IMR-90 (cell line): ENCODE results near the gene CYP21A2. TPM values are rescaled to one million over a fixed set of nuclear protein-coding genes. Genes with fewer than 3 reads are reported as not detected.

Experiments
- ATAC-seq: fragments of 200-7000 bp; cut with Tn5 transposase; 2 replicates; pipeline ENCODE4 v1.9.1; 2020; ENCODE audit warnings: low read depth, mild to moderate bottlenecking, moderate library complexity
- BruUV-seq: library from RNA; stranded (reverse); fragments of 400-500 nt; replicated peaks from 2 replicates; lab custom pipeline; 2021; lab: Mats Ljungman, UMichigan
- CTCF ChIA-PET: fragments of 300-600 bp; formaldehyde crosslinking; extraction: SDS; loops from one replicate; lab custom pipeline; 2021; ENCODE audit warnings: antibody characterized with exemption; lab: Yijun Ruan, JAX
- POLR2A ChIA-PET: fragments of 300-600 bp; sonication (Branson Sonifier 250); formaldehyde crosslinking; loops from one replicate; lab custom pipeline; 2022; ENCODE audit warnings: antibody characterized with exemption; ENCODE audit not compliant: unreplicated experiment; lab: Charles Lee
- DNase-seq: peaks from one replicate; pipeline ENCODE4 v3.0.0; 2013
- H2AFZ ChIP-seq: replicated peaks from 2 replicates; pipeline ENCODE3; 2013; ENCODE audit warnings: low read length, mild to moderate bottlenecking; ENCODE audit not compliant: poor library complexity
- H2AK5ac ChIP-seq: 2 replicates; pipeline ENCODE4 v1.6.1; 2013; ENCODE audit warnings: low read depth, low read length, inconsistent platforms
- H2AK9ac ChIP-seq: replicated peaks from 2 replicates; pipeline ENCODE3; 2013; ENCODE audit warnings: mild to moderate bottlenecking, low read depth, low read length, moderate library complexity; ENCODE audit not compliant: poor library complexity
- H2BK120ac ChIP-seq: 2 replicates; pipeline ENCODE4 v1.6.1; 2013; ENCODE audit warnings: low read depth, low read length, inconsistent platforms
- H2BK15ac ChIP-seq: 3 replicates; pipeline ENCODE4 v1.6.1; 2013; ENCODE audit warnings: low read depth, low read length, inconsistent platforms
- H2BK20ac ChIP-seq: 2 replicates; pipeline ENCODE4 v1.6.1; 2013; ENCODE audit warnings: low read depth, mild to moderate bottlenecking, inconsistent platforms, low read length, moderate library complexity
- H2BK5ac ChIP-seq: 2 replicates; pipeline ENCODE4 v1.6.1; 2013; ENCODE audit warnings: mild to moderate bottlenecking, low read depth, low read length, inconsistent platforms; ENCODE audit not compliant: poor library complexity, severe bottlenecking
- H3K14ac ChIP-seq: replicated peaks from 2 replicates; pipeline ENCODE4 v1.6.1; 2013; ENCODE audit warnings: low read depth, low read length, inconsistent platforms
- H3K18ac ChIP-seq: 2 replicates; pipeline ENCODE4 v1.6.1; 2013; ENCODE audit warnings: low read depth, low read length, control low read depth
- H3K23ac ChIP-seq: 2 replicates; pipeline ENCODE4 v1.6.1; 2013; ENCODE audit warnings: low read depth, low read length, inconsistent platforms
- H3K27ac ChIP-seq: 2 replicates; pipeline ENCODE4 v1.5.1; 2013; ENCODE audit warnings: mild to moderate bottlenecking, control low read depth, low read length; ENCODE audit not compliant: insufficient read depth
- H3K27me3 ChIP-seq: 2 replicates; pipeline ENCODE4 v1.6.1; 2013; ENCODE audit warnings: low read length; ENCODE audit not compliant: control insufficient read depth, insufficient read depth
- H3K36me3 ChIP-seq: 2 replicates; pipeline ENCODE4 v1.6.1; 2013; ENCODE audit warnings: low read length, mixed read lengths; ENCODE audit not compliant: control insufficient read depth, insufficient read depth
- H3K4ac ChIP-seq: 2 replicates; pipeline ENCODE4 v1.6.1; 2013; ENCODE audit warnings: low read depth, low read length, inconsistent platforms
- H3K4me1 ChIP-seq: 2 replicates; pipeline ENCODE4 v1.6.1; 2013; ENCODE audit warnings: low read length, mixed read lengths; ENCODE audit not compliant: control insufficient read depth, insufficient read depth
- H3K4me2 ChIP-seq: 2 replicates; pipeline ENCODE4 v1.6.1; 2013; ENCODE audit warnings: low read depth, mild to moderate bottlenecking, control low read depth, low read length, moderate library complexity
- H3K4me3 ChIP-seq: 2 replicates; pipeline ENCODE4 v1.5.1; 2013; ENCODE audit warnings: low read depth, mild to moderate bottlenecking, control low read depth, low read length, moderate library complexity; ENCODE audit not compliant: insufficient read depth
- H3K56ac ChIP-seq: 2 replicates; pipeline ENCODE4 v1.6.1; 2013; ENCODE audit warnings: low read length, inconsistent platforms; ENCODE audit not compliant: insufficient read depth; ENCODE audit errors: extremely low read depth
- H3K79me1 ChIP-seq, 2 experiments: 2 replicates each; pipeline ENCODE4 v1.6.1; 2013; ENCODE audit warnings: low read length in 2 of 2, inconsistent platforms in 1 of 2, low read depth in 1 of 2
- H3K9ac ChIP-seq: 2 replicates; pipeline ENCODE4 v1.6.1; 2013; ENCODE audit warnings: low read depth, low read length, control low read depth
- H3K9me1 ChIP-seq: 2 replicates; pipeline ENCODE4 v1.6.1; 2013; ENCODE audit warnings: low read length, inconsistent platforms; ENCODE audit not compliant: insufficient read depth
- H3K9me3 ChIP-seq: 2 replicates; pipeline ENCODE4 v1.6.1; 2013; ENCODE audit warnings: low read length; ENCODE audit not compliant: control insufficient read depth, insufficient read depth
- H4K20me1 ChIP-seq: 2 replicates; pipeline ENCODE4 v1.6.1; 2013; ENCODE audit warnings: low read length, inconsistent platforms; ENCODE audit not compliant: insufficient read depth
- H4K5ac ChIP-seq: 2 replicates; pipeline ENCODE4 v1.6.1; 2013; ENCODE audit warnings: mild to moderate bottlenecking, low read depth, low read length, control low read depth
- H4K8ac ChIP-seq, 2 experiments: 2 replicates each; pipeline ENCODE4 v1.6.1; 2013; ENCODE audit warnings: low read depth in 2 of 2, low read length in 2 of 2, control low read depth in 1 of 2, inconsistent platforms in 1 of 2
- H4K91ac ChIP-seq: 2 replicates; pipeline ENCODE4 v1.6.1; 2013; ENCODE audit warnings: low read depth, low read length, inconsistent platforms; ENCODE audit not compliant: insufficient read depth
- BHLHE40 ChIP-seq: fragments of 150-350 bp; IDR thresholded peaks from 2 replicates; pipeline ENCODE4 v1.6.1; 2016; ENCODE audit warnings: mild to moderate bottlenecking, low read depth, low read length
- CEBPB ChIP-seq: IDR thresholded peaks from 2 replicates; pipeline ENCODE4 v1.6.1; 2012; ENCODE audit warnings: low read depth, low read length, improper control_type of control experiment
- CHD1 ChIP-seq: IDR thresholded peaks from 2 replicates; pipeline ENCODE4 v1.6.1; 2012; ENCODE audit warnings: low read depth, low read length, improper control_type of control experiment
- CTCF ChIP-seq: conservative IDR thresholded peaks from 2 replicates; pipeline ENCODE4 v1.5.1; 2012; ENCODE audit warnings: mild to moderate bottlenecking, low read depth, low read length, improper control_type of control experiment
- ELK1 ChIP-seq: fragments of 150-350 bp; IDR thresholded peaks from 2 replicates; pipeline ENCODE4 v1.6.1; 2016; ENCODE audit warnings: low read depth, mild to moderate bottlenecking, low read length, moderate library complexity, borderline replicate concordance
- FOS ChIP-seq: fragments of 150-350 bp; IDR thresholded peaks from 2 replicates; pipeline ENCODE4 v1.6.1; 2016; ENCODE audit warnings: low read depth, low read length
- MAFK ChIP-seq: IDR thresholded peaks from 2 replicates; pipeline ENCODE4 v1.6.1; 2012; ENCODE audit warnings: low read depth, low read length, improper control_type of control experiment
- MAZ ChIP-seq: IDR thresholded peaks from 2 replicates; pipeline ENCODE4 v1.6.1; 2012; ENCODE audit warnings: low read depth, mild to moderate bottlenecking, low read length, improper control_type of control experiment, moderate library complexity, borderline replicate concordance
- MXI1 ChIP-seq: IDR thresholded peaks from 2 replicates; pipeline ENCODE4 v1.6.1; 2012; ENCODE audit warnings: low read depth, mild to moderate bottlenecking, low read length, moderate library complexity, borderline replicate concordance
- NFE2L2 ChIP-seq: fragments of 150-350 bp; IDR thresholded peaks from 2 replicates; pipeline ENCODE4 v1.6.1; 2016; ENCODE audit warnings: low read depth, mild to moderate bottlenecking, low read length
- POLR2A ChIP-seq: IDR thresholded peaks from 2 replicates; pipeline ENCODE4 v1.6.1; 2012; ENCODE audit warnings: mild to moderate bottlenecking, low read depth, low read length
- RAD21 ChIP-seq: IDR thresholded peaks from 2 replicates; pipeline ENCODE4 v1.6.1; 2012; ENCODE audit warnings: low read length, improper control_type of control experiment
- RCOR1 ChIP-seq: IDR thresholded peaks from 2 replicates; pipeline ENCODE4 v1.6.1; 2012; ENCODE audit warnings: mild to moderate bottlenecking, low read length, improper control_type of control experiment; ENCODE audit not compliant: insufficient replicate concordance
- RFX5 ChIP-seq: IDR thresholded peaks from 2 replicates; pipeline ENCODE4 v1.8.0; 2012; ENCODE audit warnings: low read depth, mild to moderate bottlenecking, low read length, moderate library complexity
- SMC3 ChIP-seq: fragments of 150-350 bp; IDR thresholded peaks from 2 replicates; pipeline ENCODE4 v1.6.1; 2016; ENCODE audit warnings: low read depth, mild to moderate bottlenecking, antibody characterized with exemption, low read length, moderate library complexity
- USF2 ChIP-seq: fragments of 150-350 bp; IDR thresholded peaks from 2 replicates; pipeline ENCODE4 v1.6.1; 2017; ENCODE audit warnings: mild to moderate bottlenecking, antibody characterized with exemption, low read length, low read depth
- WGBS, 2 experiments: methylation state at CpG; one replicate each; pipeline versions ENCODE4 v1.1.5 to v1.1.7; 2013; ENCODE audit warnings: missing lambda C conversion rate in 2 of 2; ENCODE audit not compliant: insufficient read length in 1 of 2; ENCODE audit errors: extremely low coverage in 2 of 2; 5-methylcytosine and 5-hydroxymethylcytosine counted together
- dilution Hi-C: fragments of 300-500 bp; cut with HindIII; formaldehyde crosslinking; loops from one replicate; pipeline ENCODE4 v1.14.3; 2018; ENCODE audit warnings: low sequenced_read_pairs; ENCODE audit not compliant: unreplicated experiment
- in situ Hi-C: fragments of 300-500 bp; cut with MboI; formaldehyde crosslinking; loops from 3 replicates; pipeline ENCODE4 v1.14.3; 2019; ENCODE audit warnings: low sequenced_read_pairs, inconsistent platforms, mixed read lengths
- intact Hi-C: fragments of 100-400 bp; cut with micrococcal nuclease; formaldehyde crosslinking; loops from 2 replicates; pipeline ENCODE4 v1.10.0; 2022
- polyA plus RNA-seq, 3 experiments: library from polyadenylated mRNA; depleted of rRNA; stranded (reverse); fragments of >200 nt; gene quantifications; 2 replicates each; pipeline ENCODE4 v1.2.3, GENCODE V29; 2012; ENCODE audit warnings: low replicate concordance in 1 of 3
- total RNA-seq: library from RNA; depleted of rRNA; stranded (reverse); fragments of >200 nt; gene quantifications from 2 replicates; pipeline ENCODE4 v1.2.3, GENCODE V29; 2012

CYP21A2 gene
- total and polyA plus RNA-seq, 2 of the 4 experiments (the other 2 are of a cell fraction) = 0.03 TPM; not detected in 1

- H3K9me3 ChIP-seq = no peaks in the 10 kb centered on the region
- POLR2A ChIA-PET = no interaction called here
- TF ChIP-seq RCOR1 (no peak), CHD1 (no peak), FOS (no peak), POLR2A (no peak), CTCF (no peak), MXI1 (no peak), NFE2L2 (no peak), RFX5 (no peak), USF2 (no peak), ELK1 (no peak), MAZ (no peak), MAFK (no peak), CEBPB (no peak), BHLHE40 (no peak), RAD21 (no peak), SMC3 (no peak)
- no peak overlapping the region for H4K91ac ChIP-seq
- no peaks in the 10 kb centered on the region for H3K36me3 ChIP-seq
- no peak overlapping the region for H2BK20ac ChIP-seq
- H4K20me1 ChIP-seq = 0 out of 2 replicates have a peak, but pooled peaks cover 2% of the 10 kb centered on the region
- H3K56ac ChIP-seq = no peak overlapping the region
- no peak overlapping the region for H3K18ac ChIP-seq
- no peak overlapping the region for H3K4ac ChIP-seq
- no peaks in the 10 kb centered on the region for H3K79me1 ChIP-seq
- WGBS, 2 experiments = 80% methylated on average over 11 of the region's 17 CpGs; no CpG with 5 or more reads in 1 of the 2 experiments
- peaks cover 14% of the 10 kb centered on the region for H3K27me3 ChIP-seq
- no peak overlapping the region for H3K14ac ChIP-seq
- no peak overlapping the region for H2BK120ac ChIP-seq
- CTCF ChIA-PET = no interaction called here
- H4K5ac ChIP-seq = no peak overlapping the region
- H3K23ac ChIP-seq = no peak overlapping the region
- no TSS peak for BruUV-seq
- dilution Hi-C loops = no loop called here
- DNase-seq (no peak), ATAC-seq (no peak)
- H2AK9ac ChIP-seq = no peak overlapping the region
- H3K27ac ChIP-seq = no peak overlapping the region
- no peak overlapping the region for H2BK5ac ChIP-seq
- no peak overlapping the region for H3K9ac ChIP-seq
- H3K4me2 ChIP-seq = no peak overlapping the region
- no peak overlapping the region for H2AFZ ChIP-seq
- no peak overlapping the region for H4K8ac ChIP-seq
- H2AK5ac ChIP-seq = no peak overlapping the region
- H3K4me1 ChIP-seq = no peaks in the 10 kb centered on the region
- H2BK15ac ChIP-seq = no peak overlapping the region
- in situ Hi-C loops = no loop called here
- no peak overlapping the region for H3K4me3 ChIP-seq
- H3K9me1 ChIP-seq = 0 out of 2 replicates have a peak, but pooled peaks cover 3% of the 10 kb centered on the region
- intact Hi-C loops = no loop called here
Observed at GRCh38 chr6:32069460-32069859, 31.2 kb downstream of the CYP21A2 start.
